ENCODE data around the gene NTF3. TPM values are rescaled to one million over a fixed set of nuclear protein-coding genes. Genes with fewer than 3 reads are reported as not detected.

Gene NTF3
- total and polyA plus RNA-seq, 2 of the 8 experiments (the other 6 are each of a cell fraction or from before 2014, with no cell fraction given), result 1.4 to 2.3 TPM

GRCh38 chr12:5434647-5435560 lies 3.0 kb downstream of the NTF3 start:
- 51% methylated on average over 6 of the region's 6 CpGs; no CpG with 5 or more reads in 1 of the 2 experiments for WGBS, 2 experiments (ENCODE audit: extremely low coverage in 1 of 2, insufficient coverage in 1 of 2, insufficient read length in 1 of 2, insufficient replicate concordance in 2 of 2, low coverage in 1 of 2, low lambda C conversion rate in 2 of 2, missing lambda C conversion rate in 1 of 2)
- Histone ChIP-seq H2BK20ac (ENCODE audit: low read length) (no peak overlapping the region), H2BK15ac (ENCODE audit: low read length) (0 out of 2 replicates have a peak overlapping the region, but pooled peaks have one; percentile 23), H3K4me1 (replicated peaks in 1 of 4; ENCODE audit: control insufficient read depth in 3 of 4, insufficient read depth in 4 of 4, low read length in 3 of 4) (peaks cover 4 to 22% (median 13%) of the 10 kb centered on the region in 4 experiments), H3K79me1 (ENCODE audit: low read depth, low read length) (0 out of 2 replicates have a peak, but pooled peaks cover 2% of the 10 kb centered on the region), H3K18ac (ENCODE audit: extremely low read depth, low read length) (no peak overlapping the region), H2BK120ac (replicated peaks; ENCODE audit: low read depth, low read length) (no peak overlapping the region), H2BK12ac (ENCODE audit: low read depth, low read length) (no peak overlapping the region; the same call in 1 of the 2 replicates), H3K9me3 (ENCODE audit: insufficient read depth in 2 of 2, low read depth in 1 of 2, low read length in 1 of 2) (no peaks in the 10 kb centered on the region; a peak in 1 of 4 replicates), H3K23me2 (ENCODE audit: low read depth, low read length) (peaks cover 34% of the 10 kb centered on the region), H2AFZ (ENCODE audit: low read length) (no peak overlapping the region), H3K4me2 (ENCODE audit: insufficient read depth in 1 of 2, low read depth in 2 of 2, low read length in 2 of 2) (peak overlapping the region; percentile 96 to 97; a peak in 3 of 4 replicates), H3K14ac (ENCODE audit: insufficient read length) (no peak overlapping the region), H2BK5ac (ENCODE audit: low read depth, low read length) (no peak overlapping the region), H3K4ac (replicated peaks; ENCODE audit: insufficient read length, low read depth, low read length) (peak overlapping the region; percentile 36), H4K91ac (replicated peaks; ENCODE audit: insufficient read length, low read length) (peak overlapping the region; percentile 17), H3K4me3 (ENCODE audit: extremely low read depth in 1 of 4, insufficient read depth in 2 of 4, low read depth in 3 of 4, low read length in 4 of 4) (0 out of 8 replicates have a peak overlapping the region, but pooled peaks of 1 of the 4 experiments have one; percentile 52), H3K56ac (replicated peaks; ENCODE audit: insufficient read length, low read depth, low read length) (no peak overlapping the region), H3K23ac (ENCODE audit: insufficient read length) (no peak overlapping the region), H3K9ac (replicated peaks in 1 of 4; ENCODE audit: extremely low read depth in 1 of 4, low read depth in 3 of 4, low read length in 3 of 4) (no peak overlapping the region), H2AK5ac (ENCODE audit: low read depth, low read length) (no peak overlapping the region), H3K79me2 (ENCODE audit: control insufficient read depth in 1 of 2, insufficient read depth in 2 of 2, low read length in 2 of 2) (no peaks in the 10 kb centered on the region), H3K36me3 (ENCODE audit: control insufficient read depth in 2 of 4, insufficient read depth in 4 of 4, low read length in 3 of 4) (no peaks in the 10 kb centered on the region), H4K8ac (ENCODE audit: extremely low read depth, insufficient read depth, low read length) (no peak overlapping the region), H3K27ac (ENCODE audit: low read depth, low read length) (no peak overlapping the region), H3K27me3 (replicated peaks in 1 of 4; ENCODE audit: control insufficient read depth in 3 of 4, extremely low read depth in 1 of 4, insufficient read depth in 3 of 4, low read length in 3 of 4) (peaks cover 39 to 63% (median 56%) of the 10 kb centered on the region in 4 experiments), H4K5ac (ENCODE audit: insufficient read length, low read depth, low read length) (no peak overlapping the region), H4K20me1 (replicated peaks in 1 of 2; ENCODE audit: control insufficient read depth in 1 of 2, insufficient read depth in 2 of 2, low read length in 2 of 2) (peaks cover 4 to 10% of the 10 kb centered on the region in 2 experiments)
- FAIRE-seq, result no peak
- POLR2A ChIA-PET (ENCODE audit: partially characterized antibody), result interaction anchor here (1.0 to 1.2 kb wide), 3 partner anchors 9 to 231 kb away, joined by 3 to 5 read pairs (median 3); no protein-coding TSS in a partner anchor
- no peak for DNase-seq (ENCODE audit: low read depth in 1 of 2, low spot score in 2 of 2)
- CTCF ChIA-PET (ENCODE audit: partially characterized antibody), result interaction anchor here (0.7 to 9.2 kb wide), 18 partner anchors 6 to 363 kb away, joined by 3 to 112 read pairs (median 4); no protein-coding TSS in a partner anchor
- TF ChIP-seq TBP (IDR thresholded peaks at IDR 0.05; ENCODE audit: low read depth, low read length) (no peak), YY1 (IDR thresholded peaks at IDR 0.05; ENCODE audit: low read depth, low read length) (no peak), CEBPB (IDR thresholded peaks at IDR 0.05; ENCODE audit: low read depth, low read length) (no peak), KDM1A (IDR thresholded peaks at IDR 0.05; ENCODE audit: borderline replicate concordance, low read length) (no peak), SIRT6 (IDR thresholded peaks at IDR 0.05; ENCODE audit: low read length) (no peak), RFX5 (IDR thresholded peaks at IDR 0.05; ENCODE audit: borderline replicate concordance, low read depth, low read length) (no peak), ZNF274 (IDR thresholded peaks at IDR 0.05; ENCODE audit: borderline replicate concordance, extremely low read depth, low read length) (no peak), RXRA (IDR thresholded peaks at IDR 0.05; ENCODE audit: insufficient read depth, low read depth, low read length) (no peak), SUZ12 (IDR thresholded peaks at IDR 0.05; ENCODE audit: low read length) (no peak), PHF8 (conservative IDR thresholded peaks at IDR 0.05; ENCODE audit: low read depth, low read length) (no peak), EZH2 (IDR thresholded peaks at IDR 0.05; ENCODE audit: low read depth, low read length, severe bottlenecking) (no peak), SP1 (IDR thresholded peaks at IDR 0.05; ENCODE audit: low read depth, low read length) (no peak)
